KG1 (cell line): ENCODE data around the gene PDCD1LG2.

ENCODE experiments used
- DNase-seq: peaks from one replicate; lab custom pipeline; 2025; lab: John Stamatoyannopoulos, UW

The PDCD1LG2 gene

DNA sequence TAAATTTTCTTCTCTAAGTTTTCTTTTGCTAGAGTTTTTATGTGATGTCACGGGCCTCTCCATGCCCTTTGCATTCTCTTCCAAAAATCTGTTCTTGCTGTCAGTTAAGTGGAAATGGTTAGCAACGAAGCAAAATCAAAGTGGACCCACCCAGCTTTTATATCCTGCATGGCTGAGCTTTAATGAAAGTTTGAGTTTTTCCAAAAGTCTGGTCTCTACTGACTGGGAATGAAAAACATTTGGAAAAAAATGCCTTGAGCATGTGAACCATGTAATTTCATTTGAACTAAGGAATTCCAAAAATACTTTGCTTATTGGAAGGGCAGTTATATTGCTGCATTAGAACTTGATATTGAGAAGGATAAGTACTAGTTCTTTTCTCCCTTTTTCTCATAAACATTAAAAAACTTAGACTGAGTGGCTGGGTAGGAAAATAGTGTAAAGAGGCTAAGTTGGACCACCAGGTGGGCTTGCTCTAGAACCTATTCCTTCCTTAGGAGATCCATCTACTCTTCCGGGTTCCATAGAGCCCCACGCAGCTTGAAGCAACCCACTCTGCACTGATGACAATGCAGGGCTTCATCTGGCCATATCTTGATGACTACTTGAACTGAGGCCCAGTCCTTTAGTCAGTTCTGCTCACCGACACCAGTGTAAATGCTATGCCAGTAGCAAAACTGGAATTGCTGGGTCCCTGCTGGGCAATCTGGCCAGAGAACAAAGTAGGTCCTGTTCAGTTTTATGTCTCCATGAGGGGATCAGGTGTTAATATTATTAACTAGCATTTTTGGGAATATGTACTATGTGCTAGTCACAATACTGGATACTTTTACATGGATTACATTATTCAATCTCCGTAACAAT is 101.2 kb downstream of the PDCD1LG2 start:
- DNase-seq: no peak

GRCh38 chr9:5612185-5612530 is 101.8 kb downstream of the PDCD1LG2 start:
- no peak for DNase-seq

- no peak for DNase-seq
Observed at GRCh38 chr9:5614192-5614591, 103.9 kb downstream of the PDCD1LG2 start.

DNA sequence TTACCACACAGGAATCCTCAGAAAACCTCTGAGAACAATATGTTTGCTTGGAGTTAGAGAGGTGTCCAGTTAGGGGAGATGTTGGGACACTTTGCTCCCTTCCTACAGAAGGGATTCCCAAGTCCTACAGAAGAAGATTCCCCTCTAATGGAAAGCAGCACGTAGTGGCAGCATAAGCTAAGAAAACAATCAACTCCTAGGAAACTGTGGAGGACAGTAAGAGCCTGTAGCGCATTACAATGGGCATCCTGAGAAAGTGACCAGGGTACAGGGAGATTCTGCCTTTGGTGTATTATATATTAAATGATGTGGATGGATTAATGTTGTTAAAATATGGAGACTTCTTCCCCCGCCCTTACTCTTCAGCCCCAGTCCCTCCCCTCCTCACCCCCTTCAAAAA is 104.7 kb downstream of the PDCD1LG2 start:
- DNase-seq: no peak

- no peak for DNase-seq
Observed at GRCh38 chr9:5617749-5618148, 107.4 kb downstream of the PDCD1LG2 start.

GRCh38 chr9:5620494-5620893 is 110.2 kb downstream of the PDCD1LG2 start:
- no peak for DNase-seq
